K562 (cell line): ENCODE results near the gene FBRS. TPM values are rescaled to one million over a fixed set of nuclear protein-coding genes. Genes with fewer than 3 reads are reported as not detected.

Source experiments
- E2F5 ChIP-seq: sonication (generic); formaldehyde crosslinking; IDR thresholded peaks from 2 replicates; pipeline ENCODE4 v1.8.0; 2022; ENCODE audit warnings: mild to moderate bottlenecking, missing genetic modification reagents
- ESRRA ChIP-seq: fragments of 450-650 bp; IDR thresholded peaks from 2 replicates; pipeline ENCODE4 v1.6.1; 2014; ENCODE audit warnings: low read depth, mild to moderate bottlenecking, moderate library complexity, borderline replicate concordance
- GABPB2 ChIP-seq: fragments of 250-450 bp; sonication (Bioruptor Pico); conservative IDR thresholded peaks from 2 replicates; pipeline ENCODE4 v1.5.1; 2021; ENCODE audit warnings: mild to moderate bottlenecking
- HDAC3 ChIP-seq: fragments of 450-650 bp; IDR thresholded peaks from 2 replicates; pipeline ENCODE4 v1.6.1; 2018; ENCODE audit warnings: borderline replicate concordance, mild to moderate bottlenecking, moderate library complexity; ENCODE audit not compliant: partially characterized antibody
- KDM5B ChIP-seq: fragments of 200-600 bp; sonication (generic); IDR thresholded peaks from 2 replicates; pipeline ENCODE4 v1.6.1; 2012; ENCODE audit warnings: low read depth, mild to moderate bottlenecking, moderate library complexity, low read length, control low read depth, inconsistent platforms; ENCODE audit not compliant: insufficient replicate concordance
- POLR2G ChIP-seq: fragments of 200-400 bp; formaldehyde crosslinking; IDR thresholded peaks from 2 replicates; pipeline ENCODE4 v1.6.1; 2017; ENCODE audit warnings: low read depth, mild to moderate bottlenecking, antibody characterized with exemption, low read length, moderate library complexity
- SOX6 ChIP-seq: fragments of 450-650 bp; IDR thresholded peaks from 2 replicates; pipeline ENCODE4 v1.6.1; 2014; ENCODE audit warnings: mild to moderate bottlenecking
- TOE1 ChIP-seq, 2 experiments: fragments of 450-650 bp in 1 of 2; sonication (generic) in 1 of 2; formaldehyde crosslinking in 1 of 2; IDR thresholded peaks; 2 replicates each; pipeline versions ENCODE4 v1.7.1 to v1.8.0; 2016 to 2022; ENCODE audit warnings: borderline replicate concordance in 2 of 2, mild to moderate bottlenecking in 2 of 2, antibody characterized with exemption in 1 of 2, inconsistent platforms in 1 of 2, low read depth in 1 of 2, missing genetic modification reagents in 1 of 2, moderate library complexity in 1 of 2
- TRIM24 ChIP-seq, 2 experiments: fragments of 450-650 bp; IDR thresholded peaks; 2 replicates each; pipeline ENCODE4 v1.6.1; 2016
- ZNF584 ChIP-seq: fragments of 200-800 bp; sonication (Bioruptor generic); IDR thresholded peaks from 2 replicates; pipeline ENCODE4 v1.6.1; 2016; ENCODE audit warnings: low read depth, mild to moderate bottlenecking, missing genetic modification characterization, missing compliant biosample characterization
- polyA plus RNA-seq, 8 experiments: library from polyadenylated mRNA; depleted of rRNA in 4 of 8; stranded (reverse) in 5 of 8; unstranded in 3 of 8; fragments of >200 nt; fragmentation: Nextera tagmentation in 2 of 8; fragmentation: Illumina TruSeq in 1 of 8; extraction: Ambion mirVana in 2 of 8; extraction: Trizol in 1 of 8; gene quantifications; 2 replicates each; pipeline versions ENCODE4 v1.2.1 to v1.2.3, GENCODE V29; 2011 to 2014; ENCODE audit warnings: inconsistent platforms in 1 of 8, missing spikeins in 1 of 8
- total RNA-seq, 7 experiments: library from RNA; depleted of rRNA in 6 of 7; stranded (reverse); fragments of >200 nt in 6 of 7; fragmentation: Illumina TruSeq in 2 of 7; extraction: Trizol in 2 of 7; gene quantifications; 2 replicates each; pipeline versions ENCODE4 v1.2.1 to v1.2.3, GENCODE V29; 2011 to 2021; ENCODE audit warnings: low replicate concordance in 1 of 7
- TF ChIP-seq, protein P1 (sequence below): fragments of 450-650 bp; IDR thresholded peaks from 2 replicates; pipeline ENCODE4 v1.6.1; 2018; ENCODE audit not compliant: partially characterized antibody
- TF ChIP-seq, protein P2 (sequence below): fragments of 250-450 bp; sonication (Bioruptor Pico); IDR thresholded peaks from 2 replicates; pipeline ENCODE4 v1.4.0; 2020
- TF ChIP-seq, protein P3 (sequence below): fragments of 450-650 bp; IDR thresholded peaks from 2 replicates; pipeline ENCODE4 v1.6.1; 2017; ENCODE audit warnings: antibody characterized with exemption, mild to moderate bottlenecking
- TF ChIP-seq, protein P4 (sequence below): fragments of 250-450 bp; sonication (Bioruptor Pico); IDR thresholded peaks from 2 replicates; pipeline ENCODE4 v1.8.0; 2022; ENCODE audit warnings: moderate library complexity, mild to moderate bottlenecking, inconsistent platforms

Gene FBRS
- total and polyA plus RNA-seq, 9 of the 15 experiments (the other 6 are each of a cell fraction or from before 2014, with no cell fraction given) = 0.32 to 59.5 (median 13.1) TPM

GRCh38 chr16:30698139-30698815, 40.0 kb downstream of the FBRS start (continued):
- TF ChIP-seq ESRRA = peak; percentile 93
- TF ChIP-seq E2F5 = no peak; the same call in 1 of the 2 replicates
- TF ChIP-seq, protein P1, sequence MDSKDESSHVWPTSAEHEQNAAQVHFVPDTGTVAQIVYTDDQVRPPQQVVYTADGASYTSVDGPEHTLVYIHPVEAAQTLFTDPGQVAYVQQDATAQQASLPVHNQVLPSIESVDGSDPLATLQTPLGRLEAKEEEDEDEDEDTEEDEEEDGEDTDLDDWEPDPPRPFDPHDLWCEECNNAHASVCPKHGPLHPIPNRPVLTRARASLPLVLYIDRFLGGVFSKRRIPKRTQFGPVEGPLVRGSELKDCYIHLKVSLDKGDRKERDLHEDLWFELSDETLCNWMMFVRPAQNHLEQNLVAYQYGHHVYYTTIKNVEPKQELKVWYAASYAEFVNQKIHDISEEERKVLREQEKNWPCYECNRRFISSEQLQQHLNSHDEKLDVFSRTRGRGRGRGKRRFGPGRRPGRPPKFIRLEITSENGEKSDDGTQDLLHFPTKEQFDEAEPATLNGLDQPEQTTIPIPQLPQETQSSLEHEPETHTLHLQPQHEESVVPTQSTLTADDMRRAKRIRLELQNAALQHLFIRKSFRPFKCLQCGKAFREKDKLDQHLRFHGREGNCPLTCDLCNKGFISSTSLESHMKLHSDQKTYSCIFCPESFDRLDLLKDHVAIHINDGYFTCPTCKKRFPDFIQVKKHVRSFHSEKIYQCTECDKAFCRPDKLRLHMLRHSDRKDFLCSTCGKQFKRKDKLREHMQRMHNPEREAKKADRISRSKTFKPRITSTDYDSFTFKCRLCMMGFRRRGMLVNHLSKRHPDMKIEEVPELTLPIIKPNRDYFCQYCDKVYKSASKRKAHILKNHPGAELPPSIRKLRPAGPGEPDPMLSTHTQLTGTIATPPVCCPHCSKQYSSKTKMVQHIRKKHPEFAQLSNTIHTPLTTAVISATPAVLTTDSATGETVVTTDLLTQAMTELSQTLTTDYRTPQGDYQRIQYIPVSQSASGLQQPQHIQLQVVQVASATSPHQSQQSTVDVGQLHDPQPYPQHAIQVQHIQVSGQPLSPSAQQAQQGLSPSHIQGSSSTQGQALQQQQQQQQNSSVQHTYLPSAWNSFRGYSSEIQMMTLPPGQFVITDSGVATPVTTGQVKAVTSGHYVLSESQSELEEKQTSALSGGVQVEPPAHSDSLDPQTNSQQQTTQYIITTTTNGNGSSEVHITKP = peak; percentile 59
- peak; percentile 84 for TF ChIP-seq KDM5B
- peak; percentile 19 for TF ChIP-seq HDAC3
- TF ChIP-seq, protein P2, sequence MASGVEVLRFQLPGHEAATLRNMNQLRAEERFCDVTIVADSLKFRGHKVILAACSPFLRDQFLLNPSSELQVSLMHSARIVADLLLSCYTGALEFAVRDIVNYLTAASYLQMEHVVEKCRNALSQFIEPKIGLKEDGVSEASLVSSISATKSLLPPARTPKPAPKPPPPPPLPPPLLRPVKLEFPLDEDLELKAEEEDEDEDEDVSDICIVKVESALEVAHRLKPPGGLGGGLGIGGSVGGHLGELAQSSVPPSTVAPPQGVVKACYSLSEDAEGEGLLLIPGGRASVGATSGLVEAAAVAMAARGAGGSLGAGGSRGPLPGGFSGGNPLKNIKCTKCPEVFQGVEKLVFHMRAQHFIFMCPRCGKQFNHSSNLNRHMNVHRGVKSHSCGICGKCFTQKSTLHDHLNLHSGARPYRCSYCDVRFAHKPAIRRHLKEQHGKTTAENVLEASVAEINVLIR (CRISPR knock-in tag) = peak; percentile 8; the same call in 1 of the 2 replicates
- peak; percentile 55; the same call in 1 of the 2 replicates for TF ChIP-seq GABPB2 (CRISPR knock-in tag)
- peak; percentile 87 for TF ChIP-seq TOE1 (IDR thresholded peaks at IDR 0.05; ENCODE audit: borderline replicate concordance)
- TF ChIP-seq TOE1 (CRISPR knock-in tag; IDR thresholded peaks at IDR 0.05; ENCODE audit: borderline replicate concordance, low read depth) = peak; percentile 97
- TF ChIP-seq ZNF584 (CRISPR knock-in tag) = peak; percentile 81; the same call in 1 of the 2 replicates
- peak; percentile 95 for TF ChIP-seq POLR2G
- TF ChIP-seq SOX6 = peak; percentile 60
- TF ChIP-seq, protein P3, sequence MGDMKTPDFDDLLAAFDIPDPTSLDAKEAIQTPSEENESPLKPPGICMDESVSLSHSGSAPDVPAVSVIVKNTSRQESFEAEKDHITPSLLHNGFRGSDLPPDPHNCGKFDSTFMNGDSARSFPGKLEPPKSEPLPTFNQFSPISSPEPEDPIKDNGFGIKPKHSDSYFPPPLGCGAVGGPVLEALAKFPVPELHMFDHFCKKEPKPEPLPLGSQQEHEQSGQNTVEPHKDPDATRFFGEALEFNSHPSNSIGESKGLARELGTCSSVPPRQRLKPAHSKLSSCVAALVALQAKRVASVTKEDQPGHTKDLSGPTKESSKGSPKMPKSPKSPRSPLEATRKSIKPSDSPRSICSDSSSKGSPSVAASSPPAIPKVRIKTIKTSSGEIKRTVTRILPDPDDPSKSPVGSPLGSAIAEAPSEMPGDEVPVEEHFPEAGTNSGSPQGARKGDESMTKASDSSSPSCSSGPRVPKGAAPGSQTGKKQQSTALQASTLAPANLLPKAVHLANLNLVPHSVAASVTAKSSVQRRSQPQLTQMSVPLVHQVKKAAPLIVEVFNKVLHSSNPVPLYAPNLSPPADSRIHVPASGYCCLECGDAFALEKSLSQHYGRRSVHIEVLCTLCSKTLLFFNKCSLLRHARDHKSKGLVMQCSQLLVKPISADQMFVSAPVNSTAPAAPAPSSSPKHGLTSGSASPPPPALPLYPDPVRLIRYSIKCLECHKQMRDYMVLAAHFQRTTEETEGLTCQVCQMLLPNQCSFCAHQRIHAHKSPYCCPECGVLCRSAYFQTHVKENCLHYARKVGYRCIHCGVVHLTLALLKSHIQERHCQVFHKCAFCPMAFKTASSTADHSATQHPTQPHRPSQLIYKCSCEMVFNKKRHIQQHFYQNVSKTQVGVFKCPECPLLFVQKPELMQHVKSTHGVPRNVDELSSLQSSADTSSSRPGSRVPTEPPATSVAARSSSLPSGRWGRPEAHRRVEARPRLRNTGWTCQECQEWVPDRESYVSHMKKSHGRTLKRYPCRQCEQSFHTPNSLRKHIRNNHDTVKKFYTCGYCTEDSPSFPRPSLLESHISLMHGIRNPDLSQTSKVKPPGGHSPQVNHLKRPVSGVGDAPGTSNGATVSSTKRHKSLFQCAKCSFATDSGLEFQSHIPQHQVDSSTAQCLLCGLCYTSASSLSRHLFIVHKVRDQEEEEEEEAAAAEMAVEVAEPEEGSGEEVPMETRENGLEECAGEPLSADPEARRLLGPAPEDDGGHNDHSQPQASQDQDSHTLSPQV = no peak
- peak in 1 of 2 experiments; percentile 69; a peak in 1 of 4 replicates for TF ChIP-seq TRIM24 (IDR thresholded peaks at IDR 0.05)
- TF ChIP-seq, protein P4, sequence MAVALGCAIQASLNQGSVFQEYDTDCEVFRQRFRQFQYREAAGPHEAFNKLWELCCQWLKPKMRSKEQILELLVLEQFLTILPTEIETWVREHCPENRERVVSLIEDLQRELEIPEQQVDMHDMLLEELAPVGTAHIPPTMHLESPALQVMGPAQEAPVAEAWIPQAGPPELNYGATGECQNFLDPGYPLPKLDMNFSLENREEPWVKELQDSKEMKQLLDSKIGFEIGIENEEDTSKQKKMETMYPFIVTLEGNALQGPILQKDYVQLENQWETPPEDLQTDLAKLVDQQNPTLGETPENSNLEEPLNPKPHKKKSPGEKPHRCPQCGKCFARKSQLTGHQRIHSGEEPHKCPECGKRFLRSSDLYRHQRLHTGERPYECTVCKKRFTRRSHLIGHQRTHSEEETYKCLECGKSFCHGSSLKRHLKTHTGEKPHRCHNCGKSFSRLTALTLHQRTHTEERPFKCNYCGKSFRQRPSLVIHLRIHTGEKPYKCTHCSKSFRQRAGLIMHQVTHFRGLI (CRISPR knock-in tag) = 0 out of 2 replicates have a peak, but pooled peaks have one; percentile 5
